Right lobe of liver (tissue), 6 donors: ENCODE data around the gene SEMA5B. TPM values are rescaled to one million over a fixed set of nuclear protein-coding genes. Genes with fewer than 3 reads are reported as not detected.

Experiments used
- ATAC-seq, 4 donors: fragments of 200-7000 bp; cut with Tn5 transposase; one replicate each; pipeline ENCODE4 v1.9.1; 2020; ENCODE audit warnings: mild to moderate bottlenecking in 4 of 4, moderate library complexity in 4 of 4
- DNase-seq, 3 donors: peaks; one replicate each; pipeline ENCODE4 v3.0.0-alpha.2; 2020
- H3K27ac ChIP-seq, 3 donors: fragments of 200-600 bp; one replicate each; pipeline ENCODE4 v1.8.0; 2022
- H3K27me3 ChIP-seq, 2 donors: fragments of 200-600 bp; one replicate each; pipeline ENCODE4 v1.8.0; 2022
- H3K36me3 ChIP-seq, 4 donors: fragments of 200-600 bp; sonication (generic) in 1 of 4; one replicate each; pipeline versions ENCODE4 v1.5.1 to v1.8.0; 2017 to 2022; ENCODE audit warnings: control low read depth in 1 of 4
- H3K4me1 ChIP-seq, 4 donors: fragments of 200-600 bp; sonication (generic) in 1 of 4; one replicate each; pipeline versions ENCODE4 v1.5.1 to v1.8.0; 2017 to 2022; ENCODE audit warnings: control low read depth in 1 of 4
- H3K4me3 ChIP-seq, 3 donors: fragments of 200-600 bp; one replicate each; pipeline ENCODE4 v1.8.0; 2022
- H3K9me3 ChIP-seq, 4 donors: fragments of 200-600 bp; sonication (generic) in 1 of 4; one replicate each; pipeline versions ENCODE4 v1.5.1 to v1.8.0; 2017 to 2022; ENCODE audit warnings: control low read depth in 1 of 4
- CTCF ChIP-seq, 4 donors: fragments of 200-600 bp in 3 of 4; fragments of 450-650 bp in 1 of 4; IDR thresholded peaks; one replicate each; pipeline versions ENCODE4 v1.5.1 to v1.8.0; 2016 to 2022; ENCODE audit warnings: antibody characterized with exemption in 4 of 4, mild to moderate bottlenecking in 2 of 4
- POLR2A ChIP-seq: fragments of 450-650 bp; IDR thresholded peaks from one replicate; pipeline ENCODE4 v1.6.1; 2017; ENCODE audit warnings: antibody characterized with exemption, mild to moderate bottlenecking
- WGBS: methylation state at CpG from one replicate; pipeline ENCODE4 v1.1.6; 2018; ENCODE audit warnings: low coverage, low lambda C conversion rate; ENCODE audit not compliant: insufficient coverage; ENCODE audit errors: missing lambda C conversion rate; 5-methylcytosine and 5-hydroxymethylcytosine counted together
- intact Hi-C, 2 donors: fragments of 100-400 bp; cut with DNase I; formaldehyde crosslinking; loops; one replicate each; pipeline versions ENCODE4 v1.11.2 to v1.14.1; 2022
- total RNA-seq, 6 experiments: library from RNA; depleted of rRNA in 2 of 6; stranded (reverse); fragments of >200 nt in 2 of 6; fragmentation: NEBNext Ultra II Directional in 3 of 6; extraction: Animal tissue kit (Norgen Biotek cat#: 25700) in 3 of 6; gene quantifications; one replicate each; pipeline versions ENCODE4 v1.1.0 to v1.2.4, GENCODE V29; 2016 to 2023
- donor health status: DM: no; HTN: yes; CAD: no.
- donor health status: DM: no; HTN: no; CAD: no.
- donor health status: DM: no; HTN: no; CAD: no.
- donor health status: DM: no; HTN: yes; CAD: no.
- donor health status: DM: no; HTN: yes; CAD: no.

Gene SEMA5B
- total RNA-seq, 6 experiments from 2014 or later: 0.12 to 0.65 (median 0.25) TPM

DNA sequence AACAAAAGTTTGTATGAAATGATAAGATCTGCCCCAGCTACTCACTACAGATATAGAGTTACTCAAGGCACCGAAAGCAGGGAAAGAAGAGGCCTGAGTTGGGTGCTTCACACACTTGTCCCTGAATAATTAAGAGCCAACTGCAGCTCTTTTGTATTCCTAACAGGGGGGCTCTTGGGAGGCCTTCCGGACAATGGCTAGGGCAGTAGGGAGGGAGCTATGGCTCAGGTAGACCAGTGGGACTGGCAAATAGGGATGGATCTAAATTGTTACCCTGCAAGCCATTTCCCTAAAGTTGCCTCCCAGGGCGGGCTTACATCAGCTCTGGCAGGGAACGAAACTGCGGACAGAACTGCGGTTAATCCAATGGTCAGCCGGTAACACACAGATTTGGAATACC lies 6.2 kb downstream of the SEMA5B start:
- 81% methylated on average over 6 of the region's 7 CpGs for WGBS
- no peak for DNase-seq

GRCh38 chr3:123020709-123021108 lies 6.9 kb downstream of the SEMA5B start:
- intact Hi-C loops: no loop called here
- H3K9me3 ChIP-seq: no peaks in the 10 kb centered on the region
- no peak for DNase-seq
- no peak for TF ChIP-seq CTCF (IDR thresholded peaks at IDR 0.05)
- TF ChIP-seq POLR2A: no peak
- no peak for ATAC-seq
- H3K4me3 ChIP-seq: no peak overlapping the region
- H3K36me3 ChIP-seq: no peaks in the 10 kb centered on the region
- no peak overlapping the region for H3K27ac ChIP-seq
- WGBS: no CpG with 5 or more reads among the region's 3 CpGs
- no peaks in the 10 kb centered on the region for H3K27me3 ChIP-seq
- no peaks in the 10 kb centered on the region for H3K4me1 ChIP-seq

More for the DNA sequence above, 6.2 kb downstream of the SEMA5B start:
- Histone ChIP-seq H3K4me1 (peaks cover 0 to under 1% (median under 1%) of the 10 kb centered on the region in 4 donors), H3K4me3 (no peak overlapping the region), H3K36me3 (no peaks in the 10 kb centered on the region), H3K9me3 (no peaks in the 10 kb centered on the region), H3K27me3 (peaks cover 0 to under 1% of the 10 kb centered on the region in 2 donors), H3K27ac (no peak overlapping the region)
- TF ChIP-seq CTCF (IDR thresholded peaks at IDR 0.05) (no peak), POLR2A (no peak)
- intact Hi-C loops: no loop called here
- ATAC-seq: no peak

DNA sequence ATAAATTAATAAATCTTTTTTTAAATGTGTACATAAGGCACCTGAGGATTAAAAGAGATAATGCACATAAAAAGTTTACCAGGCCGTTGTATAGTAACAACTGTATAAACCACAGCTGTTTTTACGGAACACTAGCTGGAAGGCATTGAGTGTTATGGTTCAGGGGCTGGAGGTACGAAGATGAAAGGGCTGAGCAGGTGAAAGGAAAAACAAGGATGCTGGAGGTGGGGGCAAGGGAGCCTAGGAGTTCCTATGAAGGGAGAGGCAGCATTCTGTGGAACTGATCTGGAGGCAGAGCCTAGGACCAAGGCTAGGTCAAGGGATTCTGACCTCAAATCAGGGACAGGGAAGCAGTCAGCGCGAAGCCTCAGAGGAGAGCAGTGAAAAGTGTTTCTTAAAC lies 8.0 kb downstream of the SEMA5B start:
- 85% methylated on average over 5 of the region's 5 CpGs for WGBS
- no peaks in the 10 kb centered on the region for H3K27me3 ChIP-seq

DNA sequence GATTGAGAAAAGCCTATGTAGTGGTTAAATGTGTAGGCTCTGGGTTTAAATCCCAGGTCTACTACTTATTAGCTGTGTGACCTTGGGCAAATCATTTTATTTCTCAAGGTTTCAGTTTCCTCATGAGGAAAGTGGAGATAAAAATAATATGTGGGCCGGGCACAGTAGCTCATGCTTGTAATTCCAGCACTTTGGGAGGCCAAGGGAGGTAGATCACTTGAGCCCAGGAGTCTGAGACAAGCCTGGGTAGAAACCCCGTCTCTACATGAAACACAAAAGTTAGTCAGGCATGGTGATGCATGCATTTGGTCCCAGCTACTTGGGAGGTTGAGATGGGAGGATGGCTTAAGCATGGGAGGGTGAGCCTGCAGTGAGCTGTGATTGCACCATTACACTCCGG lies 8.4 kb downstream of the SEMA5B start:
- intact Hi-C loops: loop anchor here in 1 of 2 donors (10.0 kb wide), 1 partner anchor 74 kb away; no protein-coding TSS in a partner anchor
- DNase-seq (no peak), ATAC-seq (no peak)
- H3K9me3 ChIP-seq: no peaks in the 10 kb centered on the region
- 77% methylated on average over 3 of the region's 3 CpGs for WGBS
- H3K27ac ChIP-seq: no peak overlapping the region
- H3K4me3 ChIP-seq: no peak overlapping the region
- no peaks in the 10 kb centered on the region for H3K4me1 ChIP-seq
- TF ChIP-seq POLR2A (no peak), CTCF (IDR thresholded peaks at IDR 0.05) (no peak)
- no peaks in the 10 kb centered on the region for H3K27me3 ChIP-seq
- no peaks in the 10 kb centered on the region for H3K36me3 ChIP-seq

More for the DNA sequence above, 8.0 kb downstream of the SEMA5B start:
- no peaks in the 10 kb centered on the region for H3K36me3 ChIP-seq
- H3K27ac ChIP-seq: no peak overlapping the region
- no peaks in the 10 kb centered on the region for H3K4me1 ChIP-seq
- ATAC-seq (no peak), DNase-seq (no peak)
- intact Hi-C loops: loop anchor here in 1 of 2 donors (10.0 kb wide), 1 partner anchor 75 kb away; no protein-coding TSS in a partner anchor
- no peak for TF ChIP-seq CTCF (IDR thresholded peaks at IDR 0.05)
- TF ChIP-seq POLR2A: no peak
- H3K4me3 ChIP-seq: no peak overlapping the region
- H3K9me3 ChIP-seq: no peaks in the 10 kb centered on the region

DNA sequence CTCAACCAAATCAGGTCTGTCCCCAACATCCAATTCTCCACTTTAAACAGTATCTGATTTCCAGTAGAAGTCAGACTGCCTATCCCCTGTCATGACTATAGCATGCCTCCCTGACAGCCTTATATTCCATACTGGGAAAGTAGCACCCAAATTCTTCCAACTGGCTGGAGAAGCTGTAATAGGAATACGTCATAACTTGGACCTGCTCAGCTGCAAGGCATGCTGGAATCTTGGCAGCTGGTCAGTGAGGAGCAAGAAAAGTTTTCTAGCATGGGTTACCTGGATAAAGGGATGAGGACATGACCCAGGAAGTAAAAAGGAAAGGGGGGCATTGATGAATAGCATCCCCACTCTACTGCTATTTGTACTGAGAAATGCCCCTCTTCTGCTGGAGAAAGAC lies 8.9 kb downstream of the SEMA5B start:
- Histone ChIP-seq H3K27ac (no peak overlapping the region), H3K27me3 (no peaks in the 10 kb centered on the region), H3K36me3 (no peaks in the 10 kb centered on the region), H3K9me3 (no peaks in the 10 kb centered on the region), H3K4me3 (no peak overlapping the region), H3K4me1 (no peaks in the 10 kb centered on the region)
- WGBS: 60% methylated on average over 1 of the region's 1 CpG
- TF ChIP-seq POLR2A: no peak
- TF ChIP-seq CTCF (IDR thresholded peaks at IDR 0.05): no peak
- intact Hi-C loops: loop anchor here in 1 of 2 donors (10.0 kb wide), 1 partner anchor 74 kb away; no protein-coding TSS in a partner anchor
- DNase-seq (no peak), ATAC-seq (no peak)
